K562 (cell line): Measurements from ENCODE around the gene CHST8. TPM values are rescaled to one million over a fixed set of nuclear protein-coding genes. Genes with fewer than 3 reads are reported as not detected.
A peak's percentile ranks its signal among the peaks of the same experiment; 100 is the strongest.

Experiments used
- ATAC-seq: fragments of 200-7000 bp; cut with Tn5 transposase; 3 replicates; pipeline ENCODE4 v1.9.1; 2020; ENCODE audit warnings: moderate library complexity
- BruUV-seq: library from RNA; stranded (reverse); fragments of 400-500 nt; replicated peaks from 2 replicates; lab custom pipeline; 2021; lab: Mats Ljungman, UMichigan
- CTCF ChIA-PET: fragments of 300-600 bp; formaldehyde crosslinking; extraction: SDS; loops from one replicate; lab custom pipeline; 2021; ENCODE audit warnings: low intra/inter-chr PET ratio; lab: Yijun Ruan, JAX
- POLR2A ChIA-PET: fragments of 300-600, 350-650 bp; sonication (Branson Sonifier 250); formaldehyde crosslinking; extraction: SDS; loops from one replicate; lab custom pipeline; 2021; ENCODE audit warnings: antibody characterized with exemption, inconsistent platforms; lab: Yijun Ruan, JAX
- DNase-seq, 4 experiments: peaks; one replicate each; pipeline versions ENCODE4 v3.0.0 to v3.0.0-alpha.2; 2011 to 2018; ENCODE audit warnings: low spot score in 3 of 4, mixed read lengths in 3 of 4; ENCODE audit errors: extremely low read depth in 1 of 4
- FAIRE-seq: peaks from 2 replicates; lab custom pipeline; 2011; peaks lifted over from hg19 to GRCh38; lab: Jason Lieb, UNC
- H2AFZ ChIP-seq: 2 replicates; pipeline ENCODE4 v1.6.0; 2011; ENCODE audit warnings: low read depth, low read length, control low read depth, inconsistent platforms
- H3K27ac ChIP-seq: fragments of 200-600 bp; 3 replicates; pipeline ENCODE4 v1.8.0; 2011; ENCODE audit warnings: low read depth, mild to moderate bottlenecking, control low read depth, inconsistent platforms, low read length, moderate library complexity, mixed read lengths; ENCODE audit errors: extremely low read depth
- H3K27me3 ChIP-seq, 2 experiments: fragments of 300-600 bp in 1 of 2; 2 replicates in 1 of 2; 3 replicates in 1 of 2; pipeline versions ENCODE4 v1.6.0 to v1.8.0; 2011; ENCODE audit warnings: inconsistent platforms in 2 of 2, low read length in 2 of 2, mild to moderate bottlenecking in 1 of 2, mixed read lengths in 1 of 2, moderate library complexity in 1 of 2; ENCODE audit not compliant: control insufficient read depth in 2 of 2, insufficient read depth in 2 of 2
- H3K36me3 ChIP-seq: fragments of 300-600 bp; 3 replicates; pipeline ENCODE4 v1.8.0; 2011; ENCODE audit warnings: mild to moderate bottlenecking, low read length, inconsistent platforms; ENCODE audit not compliant: control insufficient read depth, insufficient read depth
- H3K4me1 ChIP-seq, 2 experiments: fragments of 200-600 bp in 1 of 2; replicated peaks in 1 of 2; 2 replicates in 1 of 2; 3 replicates in 1 of 2; pipeline versions ENCODE4 v1.5.1 to v1.8.0; 2011; ENCODE audit warnings: inconsistent platforms in 2 of 2, low read length in 2 of 2, mild to moderate bottlenecking in 1 of 2, mixed read lengths in 1 of 2, moderate library complexity in 1 of 2; ENCODE audit not compliant: control insufficient read depth in 2 of 2, insufficient read depth in 2 of 2
- H3K4me2 ChIP-seq: 2 replicates; pipeline ENCODE4 v1.6.1; 2011; ENCODE audit warnings: low read length, control low read depth, inconsistent platforms, mixed read lengths; ENCODE audit not compliant: insufficient read depth
- H3K4me3 ChIP-seq: fragments of 200-600 bp; sonication (generic), shearing (Covaris generic); 2 replicates; pipeline ENCODE4 v1.5.1; 2016; ENCODE audit warnings: control low read depth, inconsistent platforms
- H3K79me2 ChIP-seq: fragments of 200-600 bp; 3 replicates; pipeline ENCODE4 v1.8.0; 2011; ENCODE audit warnings: low read length, inconsistent platforms; ENCODE audit not compliant: control insufficient read depth, insufficient read depth
- H3K9ac ChIP-seq, 2 experiments: 2 replicates each; pipeline versions ENCODE4 v1.6.0 to v1.6.1; 2011; ENCODE audit warnings: low read depth in 2 of 2, low read length in 2 of 2, control low read depth in 1 of 2, inconsistent platforms in 1 of 2, mild to moderate bottlenecking in 1 of 2, mixed read lengths in 1 of 2; ENCODE audit not compliant: insufficient read depth in 1 of 2
- H3K9me1 ChIP-seq: one replicate; pipeline ENCODE4 v1.6.0; 2011; ENCODE audit warnings: inconsistent platforms, mild to moderate bottlenecking, low read length, moderate library complexity; ENCODE audit not compliant: control insufficient read depth, insufficient read depth
- H3K9me3 ChIP-seq: replicated peaks from 2 replicates; pipeline ENCODE4 v1.5.1; 2011; ENCODE audit warnings: low read depth, low read length, inconsistent platforms; ENCODE audit not compliant: control insufficient read depth, insufficient read depth
- H4K20me1 ChIP-seq: replicated peaks from 2 replicates; pipeline ENCODE4 v1.6.1; 2011; ENCODE audit warnings: low read length, inconsistent platforms, mixed read lengths; ENCODE audit not compliant: control insufficient read depth, insufficient read depth
- PBX2 ChIP-seq, 2 experiments: IDR thresholded peaks in 1 of 2; conservative IDR thresholded peaks in 1 of 2; 2 replicates each; pipeline ENCODE4 v1.6.1; 2016; ENCODE audit warnings: low read depth in 2 of 2, mild to moderate bottlenecking in 1 of 2, missing compliant biosample characterization in 1 of 2, missing genetic modification characterization in 1 of 2, moderate library complexity in 1 of 2
- ZNF277 ChIP-seq: fragments of 250-450 bp; sonication (Bioruptor Pico); IDR thresholded peaks from 2 replicates; pipeline ENCODE4 v1.8.0; 2022; ENCODE audit warnings: inconsistent platforms, mild to moderate bottlenecking, moderate library complexity, borderline replicate concordance
- WGBS: fragments of 100-300 bp; shearing (Covaris generic); methylation state at CpG from one replicate; pipeline ENCODE4 v1.1.6; 2016; ENCODE audit warnings: low coverage, mixed read lengths; ENCODE audit not compliant: insufficient coverage; ENCODE audit errors: missing lambda C conversion rate; 5-methylcytosine and 5-hydroxymethylcytosine counted together
- in situ Hi-C: fragments of 300-500 bp; cut with MboI; formaldehyde crosslinking; loops from 4 replicates; pipeline ENCODE4 v1.15.0; 2018; ENCODE audit warnings: inconsistent platforms, mixed read lengths
- intact Hi-C: fragments of 100-400 bp; cut with micrococcal nuclease; formaldehyde crosslinking; loops from 2 replicates; pipeline ENCODE4 v1.14.2; 2022
- polyA plus RNA-seq, 8 experiments: library from polyadenylated mRNA; depleted of rRNA in 4 of 8; stranded (reverse) in 5 of 8; unstranded in 3 of 8; fragments of >200 nt; fragmentation: Nextera tagmentation in 2 of 8; fragmentation: Illumina TruSeq in 1 of 8; extraction: Ambion mirVana in 2 of 8; extraction: Trizol in 1 of 8; gene quantifications; 2 replicates each; pipeline versions ENCODE4 v1.2.1 to v1.2.3, GENCODE V29; 2011 to 2014; ENCODE audit warnings: inconsistent platforms in 1 of 8, missing spikeins in 1 of 8
- total RNA-seq, 7 experiments: library from RNA; depleted of rRNA in 6 of 7; stranded (reverse); fragments of >200 nt in 6 of 7; fragmentation: Illumina TruSeq in 2 of 7; extraction: Trizol in 2 of 7; gene quantifications; 2 replicates each; pipeline versions ENCODE4 v1.2.1 to v1.2.3, GENCODE V29; 2011 to 2021; ENCODE audit warnings: low replicate concordance in 1 of 7

CHST8 gene
- total and polyA plus RNA-seq, 9 of the 15 experiments (the other 6 are each of a cell fraction or from before 2014, with no cell fraction given): 0.11 TPM; not detected in 8

- FAIRE-seq: no peak
- no peaks in the 10 kb centered on the region for H3K9me1 ChIP-seq
- DNase-seq: no peak
- H3K4me3 ChIP-seq: no peak overlapping the region
- in situ Hi-C loops: no loop called here
- H3K27ac ChIP-seq: no peak overlapping the region
- ChIA-PET CTCF (no interaction called here), POLR2A (interaction anchor here (0.6 kb wide), 1 partner anchor 122 kb away, joined by 3 read pairs; no protein-coding TSS in a partner anchor)
- no peaks in the 10 kb centered on the region for H3K9me3 ChIP-seq
- TF ChIP-seq ZNF277 (CRISPR knock-in tag): no peak
- TF ChIP-seq PBX2 (CRISPR knock-in tag; IDR thresholded peaks at IDR 0.05; ENCODE audit: low read depth): no peak
- TF ChIP-seq PBX2 (tag; conservative IDR thresholded peaks at IDR 0.05; ENCODE audit: low read depth): peak; percentile 49; the same call in 1 of the 2 replicates
- no peaks in the 10 kb centered on the region for H3K36me3 ChIP-seq
- H4K20me1 ChIP-seq: no peaks in the 10 kb centered on the region
- no TSS peak for BruUV-seq
- no peak for ATAC-seq
- H3K79me2 ChIP-seq: no peaks in the 10 kb centered on the region
- no peak overlapping the region for H3K4me2 ChIP-seq
- no peaks in the 10 kb centered on the region for H3K27me3 ChIP-seq
- intact Hi-C loops: no loop called here
- no peak overlapping the region for H2AFZ ChIP-seq
- no peak overlapping the region for H3K9ac ChIP-seq
- H3K4me1 ChIP-seq: no peaks in the 10 kb centered on the region
- 3% methylated on average over 16 of the region's 16 CpGs for WGBS
These were observed 19.1 kb upstream of the CHST8 start for GRCh38 chr19:33602576-33603204.
